ENCODE data around the gene FCN1.

Gene FCN1

GRCh38 chr9:134896834-134897583 lies 20.7 kb downstream of the FCN1 start:
- DNase-seq, result no peak
- in situ Hi-C loops (cut with MboI; ENCODE audit: low pct_unique_long_range_greater_than_20kb, low sequenced_read_pairs), result no loop called here

- in situ Hi-C loops (cut with MboI; ENCODE audit: low pct_unique_long_range_greater_than_20kb, low sequenced_read_pairs), result no loop called here
- no peak for DNase-seq
Observed at GRCh38 chr9:134895908-134896833, 21.5 kb downstream of the FCN1 start.

GRCh38 chr9:134895567-134895907 lies 22.2 kb downstream of the FCN1 start:
- DNase-seq, result no peak
- in situ Hi-C loops (cut with MboI; ENCODE audit: low pct_unique_long_range_greater_than_20kb, low sequenced_read_pairs), result no loop called here

GRCh38 chr9:134895097-134895496 lies 22.6 kb downstream of the FCN1 start:
- in situ Hi-C loops (cut with MboI; ENCODE audit: low pct_unique_long_range_greater_than_20kb, low sequenced_read_pairs), result no loop called here
- DNase-seq, result no peak

- in situ Hi-C loops (cut with MboI; ENCODE audit: low pct_unique_long_range_greater_than_20kb, low sequenced_read_pairs), result no loop called here
- no peak for DNase-seq
Observed at GRCh38 chr9:134894136-134894860, 23.4 kb downstream of the FCN1 start.

GRCh38 chr9:134892820-134893420 lies 24.8 kb downstream of the FCN1 start:
- DNase-seq, result no peak
- in situ Hi-C loops (cut with MboI; ENCODE audit: low pct_unique_long_range_greater_than_20kb, low sequenced_read_pairs), result no loop called here

- no peak for DNase-seq
- in situ Hi-C loops (cut with MboI; ENCODE audit: low pct_unique_long_range_greater_than_20kb, low sequenced_read_pairs), result no loop called here
Observed at GRCh38 chr9:134892221-134892620, 25.5 kb downstream of the FCN1 start.

- in situ Hi-C loops (cut with MboI; ENCODE audit: low pct_unique_long_range_greater_than_20kb, low sequenced_read_pairs), result no loop called here
- no peak for DNase-seq
Observed at GRCh38 chr9:134891713-134892112, 26.0 kb downstream of the FCN1 start.

- DNase-seq, result no peak
Observed at GRCh38 chr9:134891053-134891452, 26.7 kb downstream of the FCN1 start.

GRCh38 chr9:134890155-134890495 lies 27.6 kb downstream of the FCN1 start:
- DNase-seq, result no peak
- in situ Hi-C loops (cut with MboI; ENCODE audit: low pct_unique_long_range_greater_than_20kb, low sequenced_read_pairs), result no loop called here

More at GRCh38 chr9:134891053-134891452, 26.7 kb downstream of the FCN1 start:
- in situ Hi-C loops (cut with MboI; ENCODE audit: low pct_unique_long_range_greater_than_20kb, low sequenced_read_pairs), result no loop called here

- in situ Hi-C loops (cut with MboI; ENCODE audit: low pct_unique_long_range_greater_than_20kb, low sequenced_read_pairs), result no loop called here
Observed at GRCh38 chr9:134889386-134890154, 28.1 kb downstream of the FCN1 start.

GRCh38 chr9:134888603-134889190 lies 29.0 kb downstream of the FCN1 start:
- in situ Hi-C loops (cut with MboI; ENCODE audit: low pct_unique_long_range_greater_than_20kb, low sequenced_read_pairs), result no loop called here
- no peak for DNase-seq

More at GRCh38 chr9:134889386-134890154, 28.1 kb downstream of the FCN1 start:
- no peak for DNase-seq

- in situ Hi-C loops (cut with MboI; ENCODE audit: low pct_unique_long_range_greater_than_20kb, low sequenced_read_pairs), result no loop called here
- no peak for DNase-seq
Observed at GRCh38 chr9:134887686-134888602, 29.8 kb downstream of the FCN1 start.

GRCh38 chr9:134887219-134887618 lies 30.5 kb downstream of the FCN1 start:
- in situ Hi-C loops (cut with MboI; ENCODE audit: low pct_unique_long_range_greater_than_20kb, low sequenced_read_pairs), result no loop called here
- DNase-seq, result no peak

GRCh38 chr9:134886413-134886913 lies 31.2 kb downstream of the FCN1 start:
- DNase-seq, result no peak
- in situ Hi-C loops (cut with MboI; ENCODE audit: low pct_unique_long_range_greater_than_20kb, low sequenced_read_pairs), result no loop called here

- in situ Hi-C loops (cut with MboI; ENCODE audit: low pct_unique_long_range_greater_than_20kb, low sequenced_read_pairs), result no loop called here
Observed at GRCh38 chr9:134885679-134886412, 31.9 kb downstream of the FCN1 start.

More at GRCh38 chr9:134885679-134886412, 31.9 kb downstream of the FCN1 start:
- no peak for DNase-seq

All from KBM-7 (cell line).